Activated T-helper 17 cell treated with anti-CD3 and anti-CD28 coated beads, Interleukin-2, amount 50 U/mL, for 72 hours (primary cell): Measurements from ENCODE around the gene C2CD2. TPM values are rescaled to one million over a fixed set of nuclear protein-coding genes. Genes with fewer than 3 reads are reported as not detected.
A peak's percentile ranks its signal among the peaks of the same experiment; 100 is the strongest.

Experiments used
- ATAC-seq: fragments of 150-1000 bp; cut with Tn5 transposase; replicated peaks from 2 replicates; pipeline ENCODE4 v1.10.0; 2021; ENCODE audit warnings: mild to moderate bottlenecking, moderate library complexity
- H3K27ac Mint-ChIP-seq: one replicate; pipeline ENCODE4 v1.8.0; 2022; ENCODE audit warnings: mixed read lengths
- H3K27me3 Mint-ChIP-seq: one replicate; pipeline ENCODE4 v1.8.0; 2022; ENCODE audit warnings: mixed read lengths
- H3K36me3 Mint-ChIP-seq: one replicate; pipeline ENCODE4 v1.8.0; 2022; ENCODE audit warnings: low read depth, mild to moderate bottlenecking, mixed read lengths
- H3K4me1 Mint-ChIP-seq: one replicate; pipeline ENCODE4 v1.8.0; 2022; ENCODE audit warnings: mixed read lengths
- H3K4me3 Mint-ChIP-seq: one replicate; pipeline ENCODE4 v1.8.0; 2022; ENCODE audit warnings: mild to moderate bottlenecking, mixed read lengths
- H3K9me3 Mint-ChIP-seq: one replicate; pipeline ENCODE4 v1.8.0; 2022; ENCODE audit warnings: mixed read lengths
- total RNA-seq, 2 donors: library from RNA; stranded (reverse); gene quantifications; one replicate each; pipeline ENCODE4 v1.2.3, GENCODE V29; 2022

The C2CD2 gene
- total RNA-seq, 2 donors from 2014 or later: 4.6 to 8.2 TPM

- peak overlapping the region; percentile 73 for H3K27ac Mint-ChIP-seq
- peaks cover 17% of the 10 kb centered on the region for H3K4me1 Mint-ChIP-seq
- H3K9me3 Mint-ChIP-seq: no peaks in the 10 kb centered on the region
- H3K4me3 Mint-ChIP-seq: peak overlapping the region; percentile 74
- no peak for ATAC-seq
- peaks cover 25% of the 10 kb centered on the region for H3K36me3 Mint-ChIP-seq
- H3K27me3 Mint-ChIP-seq: no peaks in the 10 kb centered on the region
These were observed 76.7 kb downstream of the C2CD2 start for GRCh38 chr21:41876928-41877652.

GRCh38 chr21:41876396-41876795 is 77.4 kb downstream of the C2CD2 start:
- Mint-ChIP-seq H3K9me3 (no peaks in the 10 kb centered on the region), H3K27me3 (no peaks in the 10 kb centered on the region), H3K4me3 (peak overlapping the region; percentile 74), H3K4me1 (peaks cover 17% of the 10 kb centered on the region), H3K27ac (no peak overlapping the region), H3K36me3 (peaks cover 25% of the 10 kb centered on the region)
- ATAC-seq: no peak

GRCh38 chr21:41875086-41875485 is 78.7 kb downstream of the C2CD2 start:
- no peak overlapping the region for H3K4me3 Mint-ChIP-seq
- H3K9me3 Mint-ChIP-seq: no peaks in the 10 kb centered on the region
- no peaks in the 10 kb centered on the region for H3K27me3 Mint-ChIP-seq
- no peak overlapping the region for H3K27ac Mint-ChIP-seq
- H3K4me1 Mint-ChIP-seq: peaks cover 17% of the 10 kb centered on the region
- peaks cover 26% of the 10 kb centered on the region for H3K36me3 Mint-ChIP-seq
- no peak for ATAC-seq

- Mint-ChIP-seq H3K36me3 (peaks cover 31% of the 10 kb centered on the region), H3K27ac (no peak overlapping the region), H3K4me3 (no peak overlapping the region), H3K4me1 (peaks cover 17% of the 10 kb centered on the region), H3K9me3 (no peaks in the 10 kb centered on the region), H3K27me3 (no peaks in the 10 kb centered on the region)
- ATAC-seq: no peak
These were observed 79.2 kb downstream of the C2CD2 start for GRCh38 chr21:41874611-41875010.

DNA sequence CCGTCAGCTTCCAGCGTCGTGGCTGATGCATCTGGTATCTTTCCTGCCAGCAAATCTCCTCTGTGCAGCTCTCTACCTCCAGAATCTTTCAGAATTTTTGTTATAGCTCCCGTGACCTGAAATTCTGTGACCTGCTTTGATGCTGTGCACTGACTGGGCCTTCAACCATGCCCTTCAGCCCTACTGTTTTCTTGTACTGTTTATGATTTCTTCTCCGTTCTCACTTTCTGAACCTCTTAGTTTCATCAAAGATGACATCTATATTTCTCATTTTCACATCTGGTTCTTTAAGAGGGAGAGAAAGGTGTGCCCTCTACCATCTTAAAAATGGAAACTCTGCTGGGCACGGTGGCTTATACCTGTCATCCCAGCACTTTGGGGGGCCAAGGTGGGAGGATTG is 80.4 kb downstream of the C2CD2 start:
- H3K4me3 Mint-ChIP-seq: no peak overlapping the region
- H3K27me3 Mint-ChIP-seq: no peaks in the 10 kb centered on the region
- H3K27ac Mint-ChIP-seq: no peak overlapping the region
- no peaks in the 10 kb centered on the region for H3K9me3 Mint-ChIP-seq
- H3K4me1 Mint-ChIP-seq: peaks cover 17% of the 10 kb centered on the region
- no peak for ATAC-seq
- peaks cover 32% of the 10 kb centered on the region for H3K36me3 Mint-ChIP-seq

DNA sequence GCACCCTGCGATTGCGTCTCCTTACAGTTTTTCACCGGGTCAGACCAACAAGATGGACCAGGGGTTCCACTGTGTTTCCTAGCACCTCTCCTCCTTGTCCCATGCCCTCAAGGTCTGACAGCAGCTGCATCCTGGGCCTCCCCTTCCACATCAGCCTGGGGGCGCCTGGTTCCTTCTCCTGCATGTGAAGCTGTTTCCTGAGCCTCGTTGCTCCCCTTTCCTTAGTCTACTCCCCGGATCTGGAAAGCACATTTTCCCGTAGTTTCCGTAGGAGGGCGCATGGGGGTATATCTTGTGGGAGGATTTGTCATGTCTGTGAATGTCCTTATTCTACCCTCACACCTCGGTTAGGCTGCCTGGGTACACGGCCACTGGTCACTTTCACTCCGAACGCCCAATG is 80.8 kb downstream of the C2CD2 start:
- ATAC-seq: no peak
- Mint-ChIP-seq H3K4me3 (no peak overlapping the region), H3K4me1 (peaks cover 17% of the 10 kb centered on the region), H3K27ac (no peak overlapping the region), H3K36me3 (peaks cover 30% of the 10 kb centered on the region), H3K9me3 (no peaks in the 10 kb centered on the region), H3K27me3 (no peaks in the 10 kb centered on the region)

DNA sequence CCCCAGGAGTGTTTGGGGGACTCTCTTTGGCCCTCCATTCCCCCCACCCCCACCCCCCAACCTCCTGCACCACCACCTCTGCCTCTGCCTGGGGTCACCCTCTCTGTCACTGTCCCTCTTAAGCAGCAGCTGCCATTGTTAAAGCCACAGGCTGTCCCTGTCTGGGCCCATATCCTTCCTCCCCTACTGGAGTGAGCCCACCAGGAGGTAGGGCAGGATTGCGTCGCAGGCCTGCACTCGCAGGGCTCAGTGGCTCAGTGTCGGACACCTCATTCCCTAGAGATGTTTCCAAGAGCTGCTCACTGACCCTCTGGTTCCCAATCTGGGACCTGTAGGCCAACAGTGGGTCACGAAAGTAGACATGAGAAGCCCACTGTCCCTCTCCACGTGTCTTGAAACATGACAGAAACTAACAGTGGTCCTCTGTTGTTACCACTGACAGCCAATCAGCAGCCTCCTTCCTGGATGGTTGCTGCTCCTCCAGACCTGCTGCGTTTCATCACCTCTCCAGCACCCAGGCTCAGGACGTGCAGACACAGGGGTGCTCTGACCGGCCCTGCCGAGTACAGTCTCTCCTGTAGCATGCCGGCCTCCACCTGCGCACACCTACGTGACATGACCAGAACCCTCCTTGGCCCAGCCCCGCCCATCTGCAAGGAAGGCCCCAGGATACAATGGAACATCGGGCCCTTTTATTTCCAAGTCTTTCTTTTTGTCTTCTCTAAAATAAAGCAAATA is 82.4 kb downstream of the C2CD2 start:
- H3K9me3 Mint-ChIP-seq: no peaks in the 10 kb centered on the region
- H3K27ac Mint-ChIP-seq: peak overlapping the region; percentile 36
- no peaks in the 10 kb centered on the region for H3K27me3 Mint-ChIP-seq
- no peak overlapping the region for H3K4me3 Mint-ChIP-seq
- ATAC-seq: no peak
- H3K4me1 Mint-ChIP-seq: peaks cover 6% of the 10 kb centered on the region
- peaks cover 19% of the 10 kb centered on the region for H3K36me3 Mint-ChIP-seq

- H3K9me3 Mint-ChIP-seq: no peaks in the 10 kb centered on the region
- H3K27ac Mint-ChIP-seq: no peak overlapping the region
- H3K36me3 Mint-ChIP-seq: peaks cover 19% of the 10 kb centered on the region
- peaks cover 9% of the 10 kb centered on the region for H3K4me1 Mint-ChIP-seq
- no peak overlapping the region for H3K4me3 Mint-ChIP-seq
- no peak for ATAC-seq
- no peaks in the 10 kb centered on the region for H3K27me3 Mint-ChIP-seq
These were observed 84.0 kb downstream of the C2CD2 start for GRCh38 chr21:41869771-41870170.

- H3K27me3 Mint-ChIP-seq: no peaks in the 10 kb centered on the region
- peaks cover 7% of the 10 kb centered on the region for H3K36me3 Mint-ChIP-seq
- ATAC-seq: no peak
These were observed 85.6 kb downstream of the C2CD2 start for GRCh38 chr21:41868062-41868710.

DNA sequence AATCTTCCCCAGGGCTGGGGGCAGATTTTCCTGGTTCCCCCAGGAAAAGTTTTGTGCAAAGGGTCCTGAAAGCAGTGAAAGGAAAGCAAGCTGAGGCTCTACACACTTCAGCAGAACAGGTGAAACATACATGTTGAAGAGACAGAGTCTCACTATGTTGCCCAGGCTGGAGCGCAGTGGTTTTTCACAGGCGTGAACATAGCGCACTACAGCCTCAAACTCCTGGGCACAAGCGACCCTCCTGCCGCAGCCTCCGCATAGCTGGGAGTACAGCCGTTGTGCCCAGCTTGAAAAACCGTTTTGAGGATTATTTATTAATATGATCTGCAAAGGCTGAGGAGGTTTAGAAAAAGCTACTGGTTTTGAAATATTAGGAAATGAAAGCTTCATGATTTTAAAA is 86.5 kb downstream of the C2CD2 start:
- no peak overlapping the region for H3K4me3 Mint-ChIP-seq
- peaks cover 7% of the 10 kb centered on the region for H3K36me3 Mint-ChIP-seq
- H3K27me3 Mint-ChIP-seq: no peaks in the 10 kb centered on the region
- no peaks in the 10 kb centered on the region for H3K9me3 Mint-ChIP-seq
- no peak for ATAC-seq
- H3K4me1 Mint-ChIP-seq: peaks cover 9% of the 10 kb centered on the region
- no peak overlapping the region for H3K27ac Mint-ChIP-seq

More at GRCh38 chr21:41868062-41868710, 85.6 kb downstream of the C2CD2 start:
- Mint-ChIP-seq H3K4me1 (peaks cover 9% of the 10 kb centered on the region), H3K9me3 (no peaks in the 10 kb centered on the region), H3K27ac (no peak overlapping the region), H3K4me3 (no peak overlapping the region)

- Mint-ChIP-seq H3K36me3 (peaks cover 7% of the 10 kb centered on the region), H3K27ac (peak overlapping the region; percentile 64), H3K9me3 (no peaks in the 10 kb centered on the region), H3K27me3 (no peaks in the 10 kb centered on the region), H3K4me1 (peaks cover 16% of the 10 kb centered on the region), H3K4me3 (no peak overlapping the region)
- ATAC-seq: no peak
These were observed 87.5 kb downstream of the C2CD2 start for GRCh38 chr21:41866274-41866809.

GRCh38 chr21:41865002-41865777 is 88.6 kb downstream of the C2CD2 start:
- peaks cover 7% of the 10 kb centered on the region for H3K36me3 Mint-ChIP-seq
- H3K4me3 Mint-ChIP-seq: no peak overlapping the region
- peak; percentile 59 for ATAC-seq
- H3K4me1 Mint-ChIP-seq: peaks cover 17% of the 10 kb centered on the region
- H3K9me3 Mint-ChIP-seq: no peaks in the 10 kb centered on the region
- H3K27ac Mint-ChIP-seq: peak overlapping the region; percentile 64
- no peaks in the 10 kb centered on the region for H3K27me3 Mint-ChIP-seq

DNA sequence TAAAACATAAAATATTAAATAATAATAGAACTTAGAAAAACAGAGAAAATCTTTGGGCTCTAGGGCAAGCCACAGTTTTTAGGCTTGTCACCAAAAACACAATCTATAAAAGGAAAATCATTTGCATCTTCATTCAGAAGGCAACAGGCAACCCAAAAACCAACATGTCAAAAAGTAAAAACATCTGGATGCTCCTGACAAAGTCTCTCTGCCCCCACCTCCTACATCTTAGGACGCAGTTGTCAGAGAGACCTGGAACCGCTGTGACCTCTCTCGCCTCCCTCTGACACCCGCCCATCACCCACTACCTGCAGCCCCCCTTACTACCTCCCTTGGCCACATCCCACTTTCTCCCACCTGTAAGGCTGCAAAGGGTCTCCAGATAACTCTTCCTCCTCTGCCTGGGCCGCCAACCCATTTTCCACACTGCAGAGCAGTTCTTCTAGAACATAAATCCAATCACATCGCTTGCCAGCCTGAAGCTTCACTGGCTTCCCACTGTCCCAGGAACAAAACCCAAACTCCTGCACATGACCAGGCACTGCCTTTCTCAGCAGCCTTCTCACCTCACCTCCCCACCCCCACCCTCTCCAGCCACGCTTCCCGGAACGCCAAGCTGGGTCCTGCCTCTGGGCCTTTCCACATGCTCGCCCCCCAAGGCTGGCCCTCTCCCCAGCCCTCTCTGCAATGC is 89.4 kb downstream of the C2CD2 start:
- H3K36me3 Mint-ChIP-seq: peaks cover 6% of the 10 kb centered on the region
- H3K27me3 Mint-ChIP-seq: no peaks in the 10 kb centered on the region
- peaks cover 17% of the 10 kb centered on the region for H3K4me1 Mint-ChIP-seq
- H3K4me3 Mint-ChIP-seq: no peak overlapping the region
- no peak overlapping the region for H3K27ac Mint-ChIP-seq
- H3K9me3 Mint-ChIP-seq: no peaks in the 10 kb centered on the region
- no peak for ATAC-seq

- ATAC-seq: no peak
- Mint-ChIP-seq H3K27ac (peak overlapping the region; percentile 36), H3K27me3 (no peaks in the 10 kb centered on the region), H3K9me3 (no peaks in the 10 kb centered on the region), H3K36me3 (peaks cover 15% of the 10 kb centered on the region), H3K4me3 (no peak overlapping the region), H3K4me1 (peaks cover 17% of the 10 kb centered on the region)
These were observed 90.4 kb downstream of the C2CD2 start for GRCh38 chr21:41863439-41863740.
